Measurements from ENCODE around the gene AMN1. TPM values are rescaled to one million over a fixed set of nuclear protein-coding genes. Genes with fewer than 3 reads are reported as not detected.
"Not testable (repeated sequence)": the region's sequence is repeated elsewhere in the genome, so short reads cannot be mapped to it uniquely, and the experiment has no call there.

AMN1 gene
- total RNA-seq, 1 experiment from 2014 or later = 26.9 TPM

GRCh38 chr12:31682136-31682962 is 46.5 kb downstream of the AMN1 start (continued):
- no peak for TF ChIP-seq JUND (IDR thresholded peaks at IDR 0.05)
- TF ChIP-seq TCF7L2 (IDR thresholded peaks at IDR 0.05; ENCODE audit: borderline replicate concordance, extremely low read depth, insufficient read depth, insufficient read length) = peak; percentile 47
- TF ChIP-seq CEBPB (IDR thresholded peaks at IDR 0.05; ENCODE audit: low read depth) = no peak
- peak; percentile 39; the same call in 1 of the 2 replicates for TF ChIP-seq SP1 (IDR thresholded peaks at IDR 0.05; ENCODE audit: low read depth)
- no peak for TF ChIP-seq FOSL1 (IDR thresholded peaks at IDR 0.05; ENCODE audit: low read depth)

- TF ChIP-seq EZH2phosphoT487 (IDR thresholded peaks at IDR 0.05; ENCODE audit: borderline replicate concordance) (no peak), YY1 (IDR thresholded peaks at IDR 0.05; ENCODE audit: extremely low read depth, insufficient replicate concordance, low read depth, low read length) (no peak), SRF (IDR thresholded peaks at IDR 0.05; ENCODE audit: low read depth) (no peak), POLR2A (IDR thresholded peaks at IDR 0.05; ENCODE audit: borderline replicate concordance, extremely low read depth, insufficient read depth, insufficient read length) (no peak), ZBTB33 (IDR thresholded peaks at IDR 0.05; ENCODE audit: extremely low read depth, insufficient replicate concordance, low read length) (no peak), EZH2 (IDR thresholded peaks at IDR 0.05) (no peak), ZNF274 (IDR thresholded peaks at IDR 0.05; ENCODE audit: low read depth, low read length) (no peak), SP1 (IDR thresholded peaks at IDR 0.05; ENCODE audit: low read depth) (no peak), CBX3 (IDR thresholded peaks at IDR 0.05; ENCODE audit: low read depth) (no peak), EGR1 (IDR thresholded peaks at IDR 0.05; ENCODE audit: low read depth) (no peak), JUND (IDR thresholded peaks at IDR 0.05) (no peak), ZFX (IDR thresholded peaks at IDR 0.05) (no peak), POLR2AphosphoS5 (IDR thresholded peaks at IDR 0.05; ENCODE audit: low read depth, low read length) (no peak)
- Histone ChIP-seq H3K4me1 (ENCODE audit: control insufficient read depth in 1 of 2, insufficient read depth in 2 of 2, low read length in 2 of 2) (peaks cover 0 to 21% of the 10 kb centered on the region in 2 experiments; a peak in 3 of 4 replicates), H3K4me2 (ENCODE audit: low read length) (no peak overlapping the region), H3K27ac (ENCODE audit: low read depth, low read length) (no peak overlapping the region), H3K36me3 (ENCODE audit: control insufficient read depth in 1 of 2, insufficient read depth in 2 of 2, low read length in 2 of 2) (no peaks in the 10 kb centered on the region), H3K9me2 (ENCODE audit: insufficient read depth) (no peaks in the 10 kb centered on the region), H3K4me3 (replicated peaks in 1 of 2; ENCODE audit: low read depth in 1 of 2, low read length in 2 of 2) (no peak overlapping the region), H3K79me2 (ENCODE audit: insufficient read depth, low read length) (no peaks in the 10 kb centered on the region), H3K9ac (ENCODE audit: low read length) (no peak overlapping the region), H4K20me1 (ENCODE audit: insufficient read depth) (no peaks in the 10 kb centered on the region), H3K27me3 (ENCODE audit: insufficient read depth, low read length) (no peaks in the 10 kb centered on the region), H2AFZ (ENCODE audit: low read depth, low read length, poor library complexity, severe bottlenecking) (no peak overlapping the region), H3K9me3 (ENCODE audit: control insufficient read depth in 1 of 2, insufficient read depth in 1 of 2, low read depth in 1 of 2, low read length in 2 of 2) (no peaks in the 10 kb centered on the region)
- ATAC-seq = no peak
- RAD21 ChIA-PET (ENCODE audit: low non-redundant PET in 1 of 2, low total read pairs in 2 of 2, uncharacterized antibody in 2 of 2, unreplicated experiment in 2 of 2) = no interaction called here
- CTCF ChIA-PET = interaction anchor here (1.2 kb wide), 1 partner anchor 10 kb away, joined by 3 read pairs; no protein-coding TSS in a partner anchor
- BruUV-seq (replicated peaks) = no TSS peak
- intact Hi-C loops (cut with micrococcal nuclease) = no loop called here
- POLR2A ChIA-PET = no interaction called here
- DNase-seq (ENCODE audit: low read depth, low spot score) = no peak
These were observed 56.3 kb downstream of the AMN1 start for GRCh38 chr12:31672521-31672920.

- DNase-seq (ENCODE audit: low read depth, low spot score); H2AFZ ChIP-seq (ENCODE audit: low read depth, low read length, poor library complexity, severe bottlenecking); intact Hi-C loops (cut with micrococcal nuclease); H3K9ac ChIP-seq (ENCODE audit: low read length); H3K9me3 ChIP-seq (ENCODE audit: control insufficient read depth in 1 of 2, insufficient read depth in 1 of 2, low read depth in 1 of 2, low read length in 2 of 2); H3K27ac ChIP-seq (ENCODE audit: low read depth, low read length); BruUV-seq (replicated peaks); H3K79me2 ChIP-seq (ENCODE audit: insufficient read depth, low read length); H3K4me3 ChIP-seq (replicated peaks in 1 of 2; ENCODE audit: low read depth in 1 of 2, low read length in 2 of 2); ATAC-seq; H3K36me3 ChIP-seq (ENCODE audit: control insufficient read depth in 1 of 2, insufficient read depth in 2 of 2, low read length in 2 of 2); CTCF ChIA-PET; RAD21 ChIA-PET (ENCODE audit: low non-redundant PET in 1 of 2, low total read pairs in 2 of 2, uncharacterized antibody in 2 of 2, unreplicated experiment in 2 of 2); H3K9me2 ChIP-seq (ENCODE audit: insufficient read depth); H3K27me3 ChIP-seq (ENCODE audit: insufficient read depth, low read length); H3K4me2 ChIP-seq (ENCODE audit: low read length); H4K20me1 ChIP-seq (ENCODE audit: insufficient read depth): not testable (repeated sequence)
- POLR2A ChIA-PET = interaction anchor here (0.7 kb wide), 1 partner anchor 10 kb away, joined by 3 read pairs; no protein-coding TSS in a partner anchor
- peaks cover 0 to 18% of the 10 kb centered on the region in 2 experiments; a peak in 1 of 4 replicates for H3K4me1 ChIP-seq (ENCODE audit: control insufficient read depth in 1 of 2, insufficient read depth in 2 of 2, low read length in 2 of 2)
These were observed 59.2 kb downstream of the AMN1 start for GRCh38 chr12:31669582-31669981.
